ENCODE data around the gene KIAA1328.

DNA sequence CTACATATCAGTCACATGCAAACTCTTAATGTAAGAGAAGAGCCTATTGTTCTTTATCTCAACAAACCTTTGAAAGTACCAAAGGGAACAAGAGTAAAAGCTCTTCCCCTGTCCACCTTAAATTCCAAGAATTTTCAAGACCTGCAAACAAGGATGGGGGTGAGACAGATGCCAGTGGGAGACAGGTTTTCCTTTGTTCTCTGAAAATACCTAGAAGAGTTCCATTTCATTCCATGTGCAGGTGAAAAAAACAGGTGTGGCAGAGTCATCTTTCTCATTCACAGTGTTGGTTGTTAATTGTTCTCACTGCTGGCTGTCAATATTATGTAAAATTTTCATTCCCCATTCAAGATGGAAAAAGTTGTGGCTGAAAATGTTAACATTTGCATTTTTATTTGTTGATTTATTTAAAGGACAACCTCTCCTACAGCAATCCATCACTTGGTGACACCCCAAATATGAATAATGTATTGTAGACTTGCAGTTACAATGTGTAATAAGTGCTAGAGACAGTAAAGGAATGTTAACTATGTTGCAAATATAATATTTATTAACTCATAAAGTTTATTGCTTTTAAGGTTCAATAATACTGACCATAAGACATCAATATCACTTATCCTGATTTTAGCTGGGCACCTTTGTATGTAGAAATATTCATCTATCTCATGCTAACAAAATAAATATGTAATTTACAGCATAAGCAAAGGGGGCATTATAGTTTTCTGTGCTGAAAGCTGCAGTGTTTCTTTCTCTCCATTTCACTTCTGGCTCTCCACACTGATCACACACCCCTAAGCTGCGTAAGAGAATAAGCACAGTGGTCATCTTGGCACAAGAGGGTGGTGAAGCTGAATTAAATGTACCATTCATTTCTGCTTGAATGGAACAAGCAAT, 347.0 kb downstream of the KIAA1328 start:
- TF ChIP-seq POLR2A (IDR thresholded peaks at IDR 0.05) (no peak), POLR2AphosphoS5 (IDR thresholded peaks at IDR 0.05) (no peak), EP300 (IDR thresholded peaks at IDR 0.05) (no peak)
- TF ChIP-seq, protein P1, sequence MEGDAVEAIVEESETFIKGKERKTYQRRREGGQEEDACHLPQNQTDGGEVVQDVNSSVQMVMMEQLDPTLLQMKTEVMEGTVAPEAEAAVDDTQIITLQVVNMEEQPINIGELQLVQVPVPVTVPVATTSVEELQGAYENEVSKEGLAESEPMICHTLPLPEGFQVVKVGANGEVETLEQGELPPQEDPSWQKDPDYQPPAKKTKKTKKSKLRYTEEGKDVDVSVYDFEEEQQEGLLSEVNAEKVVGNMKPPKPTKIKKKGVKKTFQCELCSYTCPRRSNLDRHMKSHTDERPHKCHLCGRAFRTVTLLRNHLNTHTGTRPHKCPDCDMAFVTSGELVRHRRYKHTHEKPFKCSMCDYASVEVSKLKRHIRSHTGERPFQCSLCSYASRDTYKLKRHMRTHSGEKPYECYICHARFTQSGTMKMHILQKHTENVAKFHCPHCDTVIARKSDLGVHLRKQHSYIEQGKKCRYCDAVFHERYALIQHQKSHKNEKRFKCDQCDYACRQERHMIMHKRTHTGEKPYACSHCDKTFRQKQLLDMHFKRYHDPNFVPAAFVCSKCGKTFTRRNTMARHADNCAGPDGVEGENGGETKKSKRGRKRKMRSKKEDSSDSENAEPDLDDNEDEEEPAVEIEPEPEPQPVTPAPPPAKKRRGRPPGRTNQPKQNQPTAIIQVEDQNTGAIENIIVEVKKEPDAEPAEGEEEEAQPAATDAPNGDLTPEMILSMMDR (IDR thresholded peaks at IDR 0.05) = no peak
